ENCODE measurements around the gene LBX1.

Gene LBX1

GRCh38 chr10:101238732-101239105, 9.5 kb upstream of the LBX1 start:
- TF ChIP-seq CTCF (IDR thresholded peaks at IDR 0.05), result no peak

- TF ChIP-seq CTCF (IDR thresholded peaks at IDR 0.05), result no peak
Observed at GRCh38 chr10:101237982-101238731, 8.9 kb upstream of the LBX1 start.

GRCh38 chr10:101237081-101237981, 8.1 kb upstream of the LBX1 start:
- TF ChIP-seq CTCF (IDR thresholded peaks at IDR 0.05), result no peak

- TF ChIP-seq CTCF (IDR thresholded peaks at IDR 0.05), result no peak
Observed at GRCh38 chr10:101236376-101237080, 7.3 kb upstream of the LBX1 start.

- TF ChIP-seq CTCF (IDR thresholded peaks at IDR 0.05), result no peak
Observed at GRCh38 chr10:101235766-101236165, 6.5 kb upstream of the LBX1 start.

- no peak for TF ChIP-seq CTCF (IDR thresholded peaks at IDR 0.05)
Observed at GRCh38 chr10:101234333-101234732, 5.1 kb upstream of the LBX1 start.

- no peak for TF ChIP-seq CTCF (IDR thresholded peaks at IDR 0.05)
Observed at GRCh38 chr10:101233863-101234262, 4.6 kb upstream of the LBX1 start.
